ENCODE measurements around the gene EHMT1. TPM values are rescaled to one million over a fixed set of nuclear protein-coding genes. Genes with fewer than 3 reads are reported as not detected.
A peak's percentile ranks its signal among the peaks of the same experiment; 100 is the strongest.

The EHMT1 gene
- total and polyA plus RNA-seq, 2 of the 13 experiments (the other 11 are each of a cell fraction or from before 2014, with no cell fraction given), result 23.0 to 27.1 TPM

- TF ChIP-seq KDM5B (CRISPR knock-in tag; IDR thresholded peaks at IDR 0.05; ENCODE audit: borderline replicate concordance), result peak; percentile 13; the same call in 1 of the 2 replicates
- no peak for TF ChIP-seq NPAS2 (CRISPR knock-in tag; IDR thresholded peaks at IDR 0.05; ENCODE audit: borderline replicate concordance)
- peak; percentile 7; the same call in 1 of the 2 replicates for TF ChIP-seq HDAC1 (CRISPR knock-in tag; IDR thresholded peaks at IDR 0.05)
- TF ChIP-seq, protein P1, sequence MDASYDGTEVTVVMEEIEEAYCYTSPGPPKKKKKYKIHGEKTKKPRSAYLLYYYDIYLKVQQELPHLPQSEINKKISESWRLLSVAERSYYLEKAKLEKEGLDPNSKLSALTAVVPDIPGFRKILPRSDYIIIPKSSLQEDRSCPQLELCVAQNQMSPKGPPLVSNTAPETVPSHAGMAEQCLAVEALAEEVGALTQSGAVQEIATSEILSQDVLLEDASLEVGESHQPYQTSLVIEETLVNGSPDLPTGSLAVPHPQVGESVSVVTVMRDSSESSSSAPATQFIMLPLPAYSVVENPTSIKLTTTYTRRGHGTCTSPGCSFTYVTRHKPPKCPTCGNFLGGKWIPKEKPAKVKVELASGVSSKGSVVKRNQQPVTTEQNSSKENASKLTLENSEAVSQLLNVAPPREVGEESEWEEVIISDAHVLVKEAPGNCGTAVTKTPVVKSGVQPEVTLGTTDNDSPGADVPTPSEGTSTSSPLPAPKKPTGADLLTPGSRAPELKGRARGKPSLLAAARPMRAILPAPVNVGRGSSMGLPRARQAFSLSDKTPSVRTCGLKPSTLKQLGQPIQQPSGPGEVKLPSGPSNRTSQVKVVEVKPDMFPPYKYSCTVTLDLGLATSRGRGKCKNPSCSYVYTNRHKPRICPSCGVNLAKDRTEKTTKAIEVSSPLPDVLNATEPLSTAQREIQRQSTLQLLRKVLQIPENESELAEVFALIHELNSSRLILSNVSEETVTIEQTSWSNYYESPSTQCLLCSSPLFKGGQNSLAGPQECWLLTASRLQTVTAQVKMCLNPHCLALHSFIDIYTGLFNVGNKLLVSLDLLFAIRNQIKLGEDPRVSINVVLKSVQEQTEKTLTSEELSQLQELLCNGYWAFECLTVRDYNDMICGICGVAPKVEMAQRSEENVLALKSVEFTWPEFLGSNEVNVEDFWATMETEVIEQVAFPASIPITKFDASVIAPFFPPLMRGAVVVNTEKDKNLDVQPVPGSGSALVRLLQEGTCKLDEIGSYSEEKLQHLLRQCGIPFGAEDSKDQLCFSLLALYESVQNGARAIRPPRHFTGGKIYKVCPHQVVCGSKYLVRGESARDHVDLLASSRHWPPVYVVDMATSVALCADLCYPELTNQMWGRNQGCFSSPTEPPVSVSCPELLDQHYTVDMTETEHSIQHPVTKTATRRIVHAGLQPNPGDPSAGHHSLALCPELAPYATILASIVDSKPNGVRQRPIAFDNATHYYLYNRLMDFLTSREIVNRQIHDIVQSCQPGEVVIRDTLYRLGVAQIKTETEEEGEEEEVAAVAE (CRISPR knock-in tag; IDR thresholded peaks at IDR 0.05; ENCODE audit: borderline replicate concordance), result no peak
- TF ChIP-seq, protein P2, sequence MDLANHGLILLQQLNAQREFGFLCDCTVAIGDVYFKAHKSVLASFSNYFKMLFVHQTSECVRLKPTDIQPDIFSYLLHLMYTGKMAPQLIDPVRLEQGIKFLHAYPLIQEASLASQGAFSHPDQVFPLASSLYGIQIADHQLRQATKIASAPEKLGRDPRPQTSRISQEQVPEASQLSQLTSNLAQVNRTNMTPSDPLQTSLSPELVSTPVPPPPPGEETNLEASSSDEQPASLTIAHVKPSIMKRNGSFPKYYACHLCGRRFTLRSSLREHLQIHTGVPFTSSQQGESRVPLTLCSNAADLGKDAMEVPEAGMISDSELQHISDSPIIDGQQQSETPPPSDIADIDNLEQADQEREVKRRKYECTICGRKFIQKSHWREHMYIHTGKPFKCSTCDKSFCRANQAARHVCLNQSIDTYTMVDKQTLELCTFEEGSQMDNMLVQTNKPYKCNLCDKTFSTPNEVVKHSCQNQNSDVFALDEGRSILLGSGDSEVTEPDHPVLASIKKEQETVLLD (CRISPR knock-in tag; IDR thresholded peaks at IDR 0.05; ENCODE audit: low read depth), result no peak
- no peak for TF ChIP-seq FOSL2 (CRISPR knock-in tag; IDR thresholded peaks at IDR 0.05)
- TF ChIP-seq ARNT2 (CRISPR knock-in tag; IDR thresholded peaks at IDR 0.05; ENCODE audit: low read depth), result 0 out of 2 replicates have a peak, but pooled peaks have one; percentile 6
- TF ChIP-seq GATAD1 (CRISPR knock-in tag; IDR thresholded peaks at IDR 0.05), result no peak
- TF ChIP-seq MTA1 (CRISPR knock-in tag; IDR thresholded peaks at IDR 0.05; ENCODE audit: borderline replicate concordance), result 0 out of 2 replicates have a peak, but pooled peaks have one; percentile 5
- TF ChIP-seq TCF7 (IDR thresholded peaks at IDR 0.05; ENCODE audit: low read depth), result no peak
- 0 out of 2 replicates have a peak, but pooled peaks have one; percentile 43 for TF ChIP-seq ZFP91 (CRISPR knock-in tag; IDR thresholded peaks at IDR 0.05; ENCODE audit: borderline replicate concordance)
- no peak for TF ChIP-seq FLYWCH1 (CRISPR knock-in tag; IDR thresholded peaks at IDR 0.05)
- TF ChIP-seq ZNF557 (CRISPR knock-in tag; IDR thresholded peaks at IDR 0.05), result no peak
- TF ChIP-seq CBX2 (IDR thresholded peaks at IDR 0.05; ENCODE audit: low read depth, low read length), result no peak
- no peak for TF ChIP-seq CBX2 (CRISPR knock-in tag; IDR thresholded peaks at IDR 0.05; ENCODE audit: low read depth)
- no peak for TF ChIP-seq ZNF276 (CRISPR knock-in tag; IDR thresholded peaks at IDR 0.05; ENCODE audit: low read depth)
- TF ChIP-seq, protein P3, sequence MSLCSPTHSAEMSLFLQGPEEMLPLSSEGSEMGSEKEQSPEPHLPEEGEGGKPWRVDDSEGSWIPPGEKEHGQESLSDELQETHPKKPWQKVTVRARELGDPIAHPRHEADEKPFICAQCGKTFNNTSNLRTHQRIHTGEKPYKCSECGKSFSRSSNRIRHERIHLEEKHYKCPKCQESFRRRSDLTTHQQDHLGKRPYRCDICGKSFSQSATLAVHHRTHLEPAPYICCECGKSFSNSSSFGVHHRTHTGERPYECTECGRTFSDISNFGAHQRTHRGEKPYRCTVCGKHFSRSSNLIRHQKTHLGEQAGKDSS (CRISPR knock-in tag; IDR thresholded peaks at IDR 0.05; ENCODE audit: borderline replicate concordance, low read depth), result no peak
- TF ChIP-seq ZNF501 (CRISPR knock-in tag; IDR thresholded peaks at IDR 0.05), result no peak
- peak; percentile 50; the same call in 1 of the 2 replicates for TF ChIP-seq ZNF263 (CRISPR knock-in tag; IDR thresholded peaks at IDR 0.05)
These were observed 12.1 kb upstream of the EHMT1 start (continued) for GRCh38 chr9:137606734-137607138.

Data from HepG2 (cell line).